Activated CD8-positive, alpha-beta memory T cell treated with anti-CD3 and anti-CD28 coated beads for 36 hours (primary cell): ENCODE results near the gene LENEP. TPM values are rescaled to one million over a fixed set of nuclear protein-coding genes. Genes with fewer than 3 reads are reported as not detected.

Source experiments
- CTCF ChIA-PET: fragments of 350-600 bp; sonication (Branson Sonifier 250); formaldehyde crosslinking; loops from one replicate; lab custom pipeline; 2021; ENCODE audit warnings: antibody characterized with exemption; lab: Charles Lee
- POLR2A ChIA-PET: fragments of 350-600 bp; sonication (Branson Sonifier 250); formaldehyde crosslinking; loops from one replicate; lab custom pipeline; 2021; ENCODE audit warnings: antibody characterized with exemption; lab: Charles Lee
- total RNA-seq, 2 experiments: library from RNA; stranded (reverse); gene quantifications; one replicate each; pipeline ENCODE4 v1.2.3, GENCODE V29; 2021

The LENEP gene
- total RNA-seq = under 1 TPM in 1 of 2 experiments, not detected in 1; 0.61 TPM

GRCh38 chr1:154993572-154994268 is at the start of gene LENEP:
LENEP (plus strand) TSS chr1:154993586; CDS start chr1:154993608, 22 bp downstream.
- POLR2A ChIA-PET = interaction anchor here (1.4 to 2.2 kb wide), 2 partner anchors 10 to 24 kb away, joined by 4 to 11 read pairs; partner anchors contain the start of gene FLAD1

GRCh38 chr1:154943649-154944400 is 49.6 kb upstream of the LENEP start:
- POLR2A ChIA-PET = interaction anchor here (0.5 to 0.6 kb wide), 2 partner anchors 60 to 335 kb away, joined by 3 to 4 read pairs; no protein-coding TSS in a partner anchor
- CTCF ChIA-PET = interaction anchor here (0.6 to 1.3 kb wide), 8 partner anchors 39 to 339 kb away, joined by 3 to 5 read pairs (median 4); partner anchors contain the start of gene FLAD1

More at GRCh38 chr1:154993572-154994268, at the start of gene LENEP:
- CTCF ChIA-PET = interaction anchor here (0.9 to 3.1 kb wide), 7 partner anchors 10 to 98 kb away, joined by 3 to 12 read pairs (median 4); partner anchors contain the start of genes FLAD1 and PYGO2

- ChIA-PET POLR2A (no interaction called here), CTCF (interaction anchor here (0.6 to 1.3 kb wide), 8 partner anchors 38 to 339 kb away, joined by 3 to 5 read pairs (median 4); partner anchors contain the start of gene FLAD1)
Observed at GRCh38 chr1:154944401-154945159, 48.8 kb upstream of the LENEP start.

- POLR2A ChIA-PET = no interaction called here
- CTCF ChIA-PET = interaction anchor here (0.5 to 1.2 kb wide), 4 partner anchors 50 to 164 kb away, joined by 3 to 5 read pairs (median 4); no protein-coding TSS in a partner anchor
Observed at GRCh38 chr1:154945160-154945961, 48.0 kb upstream of the LENEP start.

- ChIA-PET CTCF (interaction anchor here (0.5 to 1.1 kb wide), 3 partner anchors 49 to 164 kb away, joined by 3 to 5 read pairs (median 4); no protein-coding TSS in a partner anchor), POLR2A (no interaction called here)
Observed at GRCh38 chr1:154945962-154946850, 47.2 kb upstream of the LENEP start.

- CTCF ChIA-PET = no interaction called here
- POLR2A ChIA-PET = no interaction called here
Observed at GRCh38 chr1:154948079-154948478, 45.3 kb upstream of the LENEP start.

- ChIA-PET POLR2A (interaction anchor here (1.0 to 1.6 kb wide), 2 partner anchors 12 to 15 kb away, joined by 3 to 5 read pairs; no protein-coding TSS in a partner anchor), CTCF (interaction anchor here (0.9 to 5.2 kb wide), 6 partner anchors 12 to 282 kb away, joined by 3 to 20 read pairs (median 4); no protein-coding TSS in a partner anchor)
Observed at GRCh38 chr1:154951901-154952657, 41.3 kb upstream of the LENEP start.

- ChIA-PET CTCF (interaction anchor here (0.6 to 5.2 kb wide), 7 partner anchors 12 to 339 kb away, joined by 3 to 20 read pairs (median 3); no protein-coding TSS in a partner anchor), POLR2A (interaction anchor here (1.0 to 1.6 kb wide), 2 partner anchors 12 to 15 kb away, joined by 3 to 5 read pairs; no protein-coding TSS in a partner anchor)
Observed at GRCh38 chr1:154952664-154953063, 40.7 kb upstream of the LENEP start.

- CTCF ChIA-PET = interaction anchor here (0.6 to 5.2 kb wide), 6 partner anchors 20 to 1217 kb away, joined by 3 to 20 read pairs (median 4); no protein-coding TSS in a partner anchor
- POLR2A ChIA-PET = no interaction called here
Observed at GRCh38 chr1:154953611-154954038, 39.8 kb upstream of the LENEP start.

- ChIA-PET CTCF (interaction anchor here (1.2 to 5.2 kb wide), 6 partner anchors 18 to 408 kb away, joined by 3 to 20 read pairs (median 3); partner anchors contain the start of gene PMVK), POLR2A (interaction anchor here (1.2 kb wide), 2 partner anchors 19 to 47 kb away, joined by 3 to 4 read pairs; no protein-coding TSS in a partner anchor)
Observed at GRCh38 chr1:154954541-154954940, 38.8 kb upstream of the LENEP start.

GRCh38 chr1:154955039-154955717 is 38.2 kb upstream of the LENEP start:
- ChIA-PET CTCF (interaction anchor here (0.8 to 5.2 kb wide), 12 partner anchors 11 to 408 kb away, joined by 3 to 20 read pairs (median 3); partner anchors contain the start of gene PMVK), POLR2A (interaction anchor here (1.0 to 1.2 kb wide), 4 partner anchors 18 to 46 kb away, joined by 3 to 4 read pairs (median 4); partner anchors contain the start of gene PMVK)

GRCh38 chr1:154955718-154956543 is 37.5 kb upstream of the LENEP start, which contains the start of gene PBXIP1:
PBXIP1 (minus strand) TSS chr1:154956099; CDS start chr1:154953721, 2,378 bp downstream.
- CTCF ChIA-PET = interaction anchor here (0.5 to 5.2 kb wide), 13 partner anchors 10 to 409 kb away, joined by 3 to 20 read pairs (median 3); partner anchors contain the start of genes CKS1B and PMVK
- POLR2A ChIA-PET = interaction anchor here (1.0 to 1.2 kb wide), 3 partner anchors 18 to 43 kb away, joined by 3 to 4 read pairs (median 3); partner anchors contain the start of gene PMVK

GRCh38 chr1:154956544-154956941 is 36.8 kb upstream of the LENEP start:
- CTCF ChIA-PET = interaction anchor here (0.9 to 3.5 kb wide), 5 partner anchors 18 to 128 kb away, joined by 3 to 11 read pairs (median 4); partner anchors contain the start of gene CKS1B
- POLR2A ChIA-PET = no interaction called here
